HG03280 (cell line): Measurements from ENCODE around the gene PRF1.

ENCODE experiments used
- ATAC-seq: cut with Tn5 transposase; IDR thresholded peaks from one replicate; pipeline ENCODE4 v1.9.1; 2021; ENCODE audit warnings: mild to moderate bottlenecking, moderate library complexity; ENCODE audit not compliant: unreplicated experiment

PRF1 gene

DNA sequence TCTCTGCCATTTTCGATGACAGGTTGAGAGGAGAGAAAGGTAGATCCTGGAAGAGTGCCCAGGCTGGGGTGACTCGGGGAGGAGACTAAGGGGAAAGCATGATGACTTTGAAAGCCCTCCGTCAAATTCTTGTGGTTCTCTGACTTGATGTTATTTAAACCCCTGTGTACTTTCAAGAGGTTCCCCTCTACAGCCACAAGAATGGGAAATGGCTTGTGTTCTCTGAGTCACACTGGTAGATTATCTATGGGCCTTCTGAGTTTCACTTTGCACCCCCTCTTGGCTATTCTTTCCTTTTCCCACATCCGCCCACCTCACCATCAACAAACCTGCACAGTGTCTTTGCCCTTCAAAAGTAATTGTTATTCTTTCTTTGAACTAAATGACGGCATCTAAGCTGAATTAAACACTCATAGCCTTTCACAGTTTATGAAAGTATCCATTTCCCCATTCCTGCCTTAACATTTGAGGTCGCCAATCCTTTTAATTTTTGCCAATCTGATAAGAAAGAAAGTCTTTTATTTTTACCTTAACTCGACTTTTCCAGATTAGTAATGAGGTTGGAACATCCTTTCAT is 24.1 kb downstream of the PRF1 start:
- ATAC-seq: peak; percentile 36

- peak; percentile 2 for ATAC-seq
These were observed 25.6 kb downstream of the PRF1 start for GRCh38 chr10:70576803-70577517.

GRCh38 chr10:70575874-70576802 is 26.4 kb downstream of the PRF1 start:
- peak; percentile 49 for ATAC-seq

- no peak for ATAC-seq
These were observed 27.1 kb downstream of the PRF1 start for GRCh38 chr10:70575486-70575873.

DNA sequence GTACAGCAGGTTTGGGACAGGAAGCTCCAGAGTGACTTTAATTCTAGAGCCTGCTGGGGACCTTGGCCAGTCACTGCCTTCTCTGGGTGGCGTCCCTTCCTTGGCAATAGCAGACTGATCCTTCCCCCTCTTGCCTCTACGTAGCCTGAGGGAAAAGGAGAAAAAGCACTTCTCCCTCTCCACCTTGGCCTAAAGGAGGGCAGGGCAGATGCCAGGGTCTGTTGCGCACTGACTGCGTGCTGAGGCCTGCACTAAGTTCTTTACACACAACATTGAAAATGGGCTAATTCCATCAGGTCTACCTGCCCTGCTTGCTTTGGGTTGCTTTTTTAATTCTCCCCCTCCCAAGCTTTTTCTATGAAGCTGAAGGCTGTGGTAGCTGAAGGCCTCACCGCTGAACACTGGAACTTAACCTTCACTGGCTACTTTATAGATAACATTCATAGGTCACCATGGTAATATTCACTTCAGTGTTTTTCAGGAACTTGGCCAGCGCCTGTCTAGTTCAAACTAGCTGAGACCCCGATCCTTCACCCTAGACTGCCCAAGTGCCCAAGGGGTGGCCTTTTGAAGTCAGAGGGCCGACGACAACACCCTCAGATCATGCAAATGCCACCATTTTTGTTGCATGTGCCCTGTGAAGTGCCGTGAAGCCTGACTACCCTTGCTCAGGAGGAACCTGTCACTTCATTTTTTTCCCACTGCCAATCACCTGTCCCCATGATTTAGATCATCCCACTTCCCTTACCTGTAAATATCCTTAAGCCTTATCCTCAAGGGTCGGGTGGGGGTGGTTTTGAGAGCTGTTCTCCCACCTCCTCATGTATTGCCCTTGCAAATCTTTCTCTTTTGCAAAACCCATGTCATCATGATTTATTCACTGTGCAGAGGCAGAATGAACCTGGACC is 28.7 kb downstream of the PRF1 start:
- ATAC-seq: no peak

DNA sequence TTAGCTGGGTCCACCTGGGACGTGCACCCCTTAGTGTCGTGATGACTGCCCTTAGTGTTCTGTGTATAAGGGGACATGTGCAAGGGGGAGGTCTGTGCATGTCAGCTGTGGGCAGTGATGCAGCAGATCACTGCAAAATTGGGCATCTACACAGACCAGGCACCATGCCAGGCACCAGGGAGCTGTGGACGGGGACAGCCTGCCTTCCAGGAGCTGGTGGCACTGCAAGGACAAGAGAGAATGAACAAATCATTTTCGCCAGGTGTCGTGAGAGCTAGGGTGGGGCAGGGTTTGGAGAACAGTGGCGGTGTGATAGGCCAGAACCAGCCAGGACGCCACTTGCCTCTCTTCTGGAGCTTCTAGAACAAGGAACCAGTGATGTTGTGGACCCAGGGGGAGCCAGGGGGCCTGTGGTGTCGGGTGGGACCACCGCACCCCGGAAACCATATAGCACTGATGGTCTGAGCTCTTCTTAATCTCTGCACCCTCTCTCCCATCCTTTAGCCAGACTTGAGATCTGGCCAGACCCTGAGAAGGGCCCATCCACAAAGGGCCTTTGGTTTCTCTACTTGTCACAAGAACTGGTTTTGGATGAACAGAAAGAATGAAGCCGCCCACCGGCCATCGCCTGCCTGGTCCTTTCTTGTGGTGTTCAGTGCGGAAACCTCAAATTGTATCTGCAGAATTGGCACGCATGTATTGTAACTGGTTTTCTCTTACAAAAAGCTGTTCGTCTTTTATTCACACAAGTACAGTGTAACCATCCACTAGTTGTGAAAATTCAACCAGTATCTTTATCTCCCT is 30.7 kb downstream of the PRF1 start:
- ATAC-seq: no peak

- no peak for ATAC-seq
These were observed 31.3 kb downstream of the PRF1 start for GRCh38 chr10:70571236-70571635.

GRCh38 chr10:70568781-70569495 is 33.6 kb downstream of the PRF1 start:
- no peak for ATAC-seq

- no peak for ATAC-seq
These were observed 34.4 kb downstream of the PRF1 start for GRCh38 chr10:70568113-70568512.

GRCh38 chr10:70567603-70568002 is 34.9 kb downstream of the PRF1 start:
- ATAC-seq: no peak

GRCh38 chr10:70566515-70567290 is 35.8 kb downstream of the PRF1 start:
- no peak for ATAC-seq

DNA sequence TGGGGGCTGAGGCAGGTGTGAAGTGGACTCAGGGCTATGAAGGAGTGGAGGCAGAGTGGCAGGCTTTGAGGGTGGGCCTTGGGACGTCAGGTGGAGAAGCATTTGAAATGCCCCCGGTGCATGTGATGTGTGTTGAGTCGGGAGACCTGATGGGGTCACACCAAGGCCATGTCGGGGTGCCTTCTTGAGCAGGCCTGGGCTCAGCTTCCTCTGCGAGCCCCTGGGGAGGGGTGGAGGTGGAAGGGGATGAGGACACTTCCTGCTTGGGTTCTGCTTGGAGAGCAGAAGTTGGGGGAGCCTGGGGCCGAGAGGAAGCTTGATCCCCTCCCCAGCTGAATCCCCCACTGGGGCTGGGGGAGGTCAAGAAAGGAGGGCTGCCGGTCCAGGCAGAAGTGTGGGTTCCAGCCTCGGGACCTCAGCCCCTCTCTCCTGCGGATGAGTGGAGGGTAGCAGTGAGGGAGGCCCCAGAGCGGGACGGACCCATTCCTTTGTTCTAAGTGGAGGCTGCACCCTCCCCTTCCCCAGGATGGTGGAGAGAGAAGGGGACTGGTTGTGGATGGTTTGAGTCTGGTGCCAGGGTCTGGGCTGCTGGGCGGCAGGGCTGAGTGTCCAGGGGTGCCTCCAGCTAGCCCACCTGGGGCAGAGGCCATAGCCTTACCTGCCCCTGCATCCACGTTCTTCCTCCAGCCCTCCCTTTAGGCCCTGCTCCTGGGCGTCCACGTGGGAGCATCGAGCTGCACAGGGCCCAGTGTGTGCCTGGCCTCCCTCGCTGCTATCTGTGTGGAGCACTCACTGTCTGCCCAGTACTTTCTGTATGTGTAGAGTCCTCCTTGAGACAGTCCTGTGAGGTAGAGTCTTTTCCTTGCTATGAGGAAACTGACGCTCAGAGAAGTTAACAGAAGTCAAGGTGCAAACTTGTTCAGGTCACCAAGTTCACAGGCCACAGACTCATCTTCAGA is 36.7 kb downstream of the PRF1 start:
- ATAC-seq: no peak

GRCh38 chr10:70564901-70565351 is 37.6 kb downstream of the PRF1 start:
- no peak for ATAC-seq

DNA sequence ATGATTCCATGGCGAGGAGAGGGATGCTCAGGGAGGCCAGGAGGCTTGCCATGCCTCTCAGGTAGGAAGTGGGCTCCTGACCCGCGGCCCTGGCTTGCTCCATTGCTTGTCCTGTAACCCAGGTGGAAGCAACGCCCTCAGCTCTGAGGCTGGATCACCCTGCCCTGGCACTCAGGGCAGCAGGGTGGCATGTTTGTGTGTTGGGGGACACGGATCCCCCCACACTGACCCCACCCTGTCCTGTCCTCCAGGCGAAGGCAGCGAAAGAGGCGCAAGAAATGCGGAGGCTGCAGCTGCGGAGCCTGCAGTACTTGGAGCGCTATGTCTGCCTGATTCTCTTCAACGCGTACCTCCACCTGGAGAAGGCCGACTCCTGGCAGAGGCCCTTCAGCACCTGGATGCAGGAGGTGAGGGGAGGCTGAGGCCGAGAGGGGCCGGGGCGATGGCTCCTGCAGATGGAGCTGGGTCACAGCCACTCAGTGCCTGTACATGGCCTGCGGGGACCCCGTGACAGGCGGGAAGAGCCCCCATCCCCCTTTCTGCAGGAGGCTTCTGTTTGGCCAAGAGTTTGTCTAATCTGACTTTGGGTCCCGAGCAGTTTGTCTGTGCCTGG is 38.3 kb downstream of the PRF1 start:
- ATAC-seq: no peak

DNA sequence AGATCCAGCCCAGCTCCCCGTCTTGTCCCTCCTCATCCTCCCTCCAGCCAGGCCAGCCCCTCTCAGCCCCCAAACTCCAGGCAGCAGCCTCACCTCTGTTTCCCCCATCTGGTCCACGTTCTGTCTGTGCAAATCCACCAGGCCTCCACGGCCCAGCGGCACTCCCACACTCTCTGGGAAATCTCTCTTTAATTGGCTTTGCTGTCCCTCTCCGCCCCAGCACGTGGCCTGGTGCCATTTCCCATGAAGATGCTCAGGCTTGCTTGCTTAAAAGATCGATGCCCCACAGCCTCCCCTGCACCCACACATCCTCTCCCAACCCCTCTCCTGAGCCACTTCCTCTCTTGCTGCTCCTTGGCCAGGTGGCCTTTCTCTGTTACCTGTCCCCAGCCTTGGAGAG is 39.3 kb downstream of the PRF1 start:
- ATAC-seq: no peak

DNA sequence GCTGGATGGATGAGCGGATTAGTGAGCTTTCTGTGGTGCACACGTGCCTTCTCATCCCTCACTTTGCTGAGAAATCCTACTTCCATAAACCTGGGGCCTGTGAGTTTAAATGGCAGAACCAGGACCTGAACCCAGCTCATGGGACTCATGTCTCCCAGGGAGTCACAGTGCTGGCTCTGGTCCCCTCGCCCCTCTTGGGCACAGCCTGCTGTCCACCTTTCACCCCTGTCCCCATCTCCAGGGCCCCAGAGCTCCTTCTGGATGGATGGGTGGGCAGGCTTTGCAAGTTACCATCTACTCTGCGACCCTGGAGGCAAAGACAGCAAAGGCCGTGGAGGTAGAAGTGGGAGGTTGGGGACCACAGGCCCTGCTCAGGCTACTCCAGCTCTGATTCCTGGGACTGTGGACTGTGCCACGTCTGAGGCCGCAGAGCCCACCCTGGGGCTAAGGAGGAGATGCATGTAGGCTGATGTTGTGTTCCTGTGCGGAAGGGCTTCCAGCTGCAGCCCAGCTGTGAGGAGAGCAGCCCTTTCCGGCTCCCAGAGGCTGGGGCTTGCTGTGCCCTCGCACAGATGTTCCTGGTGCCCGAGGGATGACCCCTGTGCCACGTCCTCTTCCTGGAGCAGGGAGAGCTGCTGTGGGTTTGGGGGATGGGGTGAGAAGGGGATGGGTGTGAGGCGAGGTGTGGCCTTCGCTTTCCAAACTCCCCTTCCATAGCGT is 40.3 kb downstream of the PRF1 start:
- ATAC-seq: no peak
